ENCODE measurements around the gene C2CD4D.

DNA sequence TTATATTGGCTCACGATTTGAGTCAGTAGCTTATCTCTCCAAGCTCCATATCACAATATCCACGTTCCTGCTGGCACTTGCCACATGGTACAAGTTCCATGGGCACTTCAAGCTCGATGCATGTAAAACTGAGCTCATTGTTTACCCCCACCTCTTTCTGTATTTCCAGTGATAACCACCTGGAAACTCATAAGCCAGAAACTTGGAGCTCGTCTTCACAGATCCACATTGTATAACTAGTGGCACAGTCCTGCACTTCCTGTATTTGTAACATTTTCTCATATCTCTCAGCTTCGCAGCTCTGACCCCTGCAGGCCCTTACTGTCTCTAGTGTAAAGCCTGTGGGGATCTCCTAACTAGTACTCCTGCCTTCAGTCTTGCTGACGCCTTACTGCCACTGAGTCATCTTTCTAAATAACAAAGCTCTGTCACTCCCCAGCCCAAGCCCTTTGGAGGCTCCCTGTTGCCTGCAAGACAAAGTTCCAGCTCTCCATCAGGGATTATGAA, 6.5 kb upstream of the C2CD4D start:
- TF ChIP-seq, protein P1, sequence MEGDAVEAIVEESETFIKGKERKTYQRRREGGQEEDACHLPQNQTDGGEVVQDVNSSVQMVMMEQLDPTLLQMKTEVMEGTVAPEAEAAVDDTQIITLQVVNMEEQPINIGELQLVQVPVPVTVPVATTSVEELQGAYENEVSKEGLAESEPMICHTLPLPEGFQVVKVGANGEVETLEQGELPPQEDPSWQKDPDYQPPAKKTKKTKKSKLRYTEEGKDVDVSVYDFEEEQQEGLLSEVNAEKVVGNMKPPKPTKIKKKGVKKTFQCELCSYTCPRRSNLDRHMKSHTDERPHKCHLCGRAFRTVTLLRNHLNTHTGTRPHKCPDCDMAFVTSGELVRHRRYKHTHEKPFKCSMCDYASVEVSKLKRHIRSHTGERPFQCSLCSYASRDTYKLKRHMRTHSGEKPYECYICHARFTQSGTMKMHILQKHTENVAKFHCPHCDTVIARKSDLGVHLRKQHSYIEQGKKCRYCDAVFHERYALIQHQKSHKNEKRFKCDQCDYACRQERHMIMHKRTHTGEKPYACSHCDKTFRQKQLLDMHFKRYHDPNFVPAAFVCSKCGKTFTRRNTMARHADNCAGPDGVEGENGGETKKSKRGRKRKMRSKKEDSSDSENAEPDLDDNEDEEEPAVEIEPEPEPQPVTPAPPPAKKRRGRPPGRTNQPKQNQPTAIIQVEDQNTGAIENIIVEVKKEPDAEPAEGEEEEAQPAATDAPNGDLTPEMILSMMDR (IDR thresholded peaks at IDR 0.05; ENCODE audit: borderline replicate concordance, extremely low read depth, low read length, poor library complexity, severe bottlenecking): no peak
- TF ChIP-seq EZH2 (IDR thresholded peaks at IDR 0.05; ENCODE audit: borderline replicate concordance, low read depth, low read length, severe bottlenecking): no peak

All from DND-41 (cell line).